H9 (cell line): ENCODE results near the gene MME. TPM values are rescaled to one million over a fixed set of nuclear protein-coding genes. Genes with fewer than 3 reads are reported as not detected.

Source experiments
- DNase-seq: peaks from one replicate; pipeline ENCODE4 v3.0.0-alpha.2; 2017
- H2AFZ ChIP-seq: one replicate; pipeline ENCODE4 v1.6.1; 2013; ENCODE audit warnings: mild to moderate bottlenecking, low read length, control low read depth, moderate library complexity
- H2AK5ac ChIP-seq: 2 replicates; pipeline ENCODE4 v1.6.1; 2013; ENCODE audit warnings: low read length, control low read depth, mixed read lengths; ENCODE audit not compliant: insufficient read length
- H2BK120ac ChIP-seq: one replicate; pipeline ENCODE4 v1.6.1; 2013; ENCODE audit warnings: low read depth, mild to moderate bottlenecking, low read length, control low read depth, inconsistent platforms; ENCODE audit not compliant: poor library complexity, severe bottlenecking
- H2BK12ac ChIP-seq: 2 replicates; pipeline ENCODE4 v1.6.1; 2013; ENCODE audit warnings: low read length, control low read depth, mixed read lengths, low read depth; ENCODE audit not compliant: insufficient read length
- H2BK15ac ChIP-seq: 2 replicates; pipeline ENCODE4 v1.6.1; 2013; ENCODE audit warnings: low read depth, low read length, control low read depth
- H2BK20ac ChIP-seq: one replicate; pipeline ENCODE4 v1.6.1; 2013; ENCODE audit warnings: low read depth, mild to moderate bottlenecking, low read length, control low read depth, inconsistent platforms; ENCODE audit not compliant: poor library complexity, severe bottlenecking
- H2BK5ac ChIP-seq: 2 replicates; pipeline ENCODE4 v1.6.1; 2013; ENCODE audit warnings: low read length, control low read depth, mixed read lengths; ENCODE audit not compliant: insufficient read length
- H3K14ac ChIP-seq: 2 replicates; pipeline ENCODE4 v1.6.1; 2013; ENCODE audit warnings: low read length, control low read depth; ENCODE audit not compliant: insufficient read depth
- H3K18ac ChIP-seq: 2 replicates; pipeline ENCODE4 v1.6.1; 2013; ENCODE audit warnings: low read depth, mild to moderate bottlenecking, mixed read lengths, low read length, control low read depth; ENCODE audit not compliant: insufficient read length
- H3K23ac ChIP-seq: 2 replicates; pipeline ENCODE4 v1.6.1; 2013; ENCODE audit warnings: low read length, control low read depth, mixed read lengths, low read depth; ENCODE audit not compliant: insufficient read length
- H3K23me2 ChIP-seq: 2 replicates; pipeline ENCODE4 v1.6.1; 2013; ENCODE audit warnings: low read depth, mild to moderate bottlenecking, mixed read lengths, low read length, control low read depth; ENCODE audit not compliant: insufficient read length, poor library complexity, severe bottlenecking
- H3K27ac ChIP-seq: 2 replicates; pipeline ENCODE4 v1.5.1; 2013; ENCODE audit warnings: low read length, control low read depth, mixed read lengths, low read depth; ENCODE audit not compliant: insufficient read length
- H3K27me3 ChIP-seq: 2 replicates; pipeline ENCODE4 v1.6.1; 2013; ENCODE audit warnings: low read length, control low read depth, inconsistent platforms; ENCODE audit not compliant: insufficient read depth
- H3K4ac ChIP-seq: 2 replicates; pipeline ENCODE4 v1.6.1; 2013; ENCODE audit warnings: low read depth, mild to moderate bottlenecking, control low read depth, inconsistent platforms, low read length, moderate library complexity
- H3K4me1 ChIP-seq: 2 replicates; pipeline ENCODE4 v1.6.1; 2013; ENCODE audit warnings: low read length, control low read depth, inconsistent platforms; ENCODE audit not compliant: insufficient read depth
- H3K4me2 ChIP-seq: 2 replicates; pipeline ENCODE4 v1.6.1; 2013; ENCODE audit warnings: low read length, control low read depth, mixed read lengths; ENCODE audit not compliant: insufficient read length, insufficient read depth
- H3K56ac ChIP-seq: 2 replicates; pipeline ENCODE4 v1.6.1; 2013; ENCODE audit warnings: low read depth, mild to moderate bottlenecking, mixed read lengths, low read length, control low read depth; ENCODE audit not compliant: insufficient read length
- H3K79me1 ChIP-seq: 2 replicates; pipeline ENCODE4 v1.6.1; 2013; ENCODE audit warnings: low read depth, mild to moderate bottlenecking, moderate library complexity, low read length, control low read depth, inconsistent platforms; ENCODE audit not compliant: insufficient read depth, poor library complexity, severe bottlenecking
- H3K79me2 ChIP-seq: 2 replicates; pipeline ENCODE4 v1.6.1; 2013; ENCODE audit warnings: low read length, control low read depth, inconsistent platforms; ENCODE audit not compliant: insufficient read depth
- H3K9ac ChIP-seq: 2 replicates; pipeline ENCODE4 v1.6.1; 2013; ENCODE audit warnings: low read length, control low read depth, mixed read lengths; ENCODE audit not compliant: insufficient read length; ENCODE audit errors: extremely low read depth
- H3K9me3 ChIP-seq: one replicate; pipeline ENCODE4 v1.6.1; 2013; ENCODE audit warnings: low read depth, low read length, inconsistent platforms; ENCODE audit not compliant: control insufficient read depth
- H3T11ph ChIP-seq: one replicate; pipeline ENCODE4 v1.6.1; 2013; ENCODE audit warnings: mild to moderate bottlenecking, low read length, control low read depth, inconsistent platforms
- H4K20me1 ChIP-seq: one replicate; pipeline ENCODE4 v1.6.1; 2013; ENCODE audit not compliant: control insufficient read depth, insufficient read length, insufficient read depth
- H4K5ac ChIP-seq: 2 replicates; pipeline ENCODE4 v1.6.1; 2013; ENCODE audit warnings: low read depth, mild to moderate bottlenecking, mixed read lengths, low read length, control low read depth; ENCODE audit not compliant: insufficient read length
- H4K8ac ChIP-seq: replicated peaks from 2 replicates; pipeline ENCODE4 v1.6.1; 2013; ENCODE audit warnings: low read length, control low read depth, mixed read lengths, low read depth; ENCODE audit not compliant: insufficient read length
- H4K91ac ChIP-seq: 2 replicates; pipeline ENCODE4 v1.6.1; 2013; ENCODE audit warnings: low read depth, mild to moderate bottlenecking, moderate library complexity, mixed read lengths, low read length, control low read depth; ENCODE audit not compliant: insufficient read length
- H3K27ac Mint-ChIP-seq, 3 experiments: 2 replicates in 2 of 3; 3 replicates in 1 of 3; pipeline ENCODE4 v1.8.0; 2020 to 2021; ENCODE audit warnings: mixed read lengths in 3 of 3, mild to moderate bottlenecking in 1 of 3, moderate library complexity in 1 of 3
- H3K27me3 Mint-ChIP-seq: 2 replicates; pipeline ENCODE4 v1.8.0; 2021; ENCODE audit warnings: low read depth, mild to moderate bottlenecking, moderate library complexity, mixed read lengths
- H3K36me3 Mint-ChIP-seq, 3 experiments: 2 replicates in 2 of 3; 3 replicates in 1 of 3; pipeline ENCODE4 v1.8.0; 2020 to 2021; ENCODE audit warnings: low read depth in 3 of 3, mixed read lengths in 3 of 3; ENCODE audit not compliant: insufficient read depth in 1 of 3
- H3K4me1 Mint-ChIP-seq, 2 experiments: 2 replicates each; pipeline ENCODE4 v1.8.0; 2020; ENCODE audit warnings: mixed read lengths in 2 of 2
- H3K4me3 Mint-ChIP-seq, 2 experiments: 2 replicates in 1 of 2; 3 replicates in 1 of 2; pipeline ENCODE4 v1.8.0; 2020 to 2021; ENCODE audit warnings: mild to moderate bottlenecking in 2 of 2, mixed read lengths in 2 of 2, moderate library complexity in 1 of 2
- H3K9me3 Mint-ChIP-seq, 2 experiments: 2 replicates in 1 of 2; 3 replicates in 1 of 2; pipeline ENCODE4 v1.8.0; 2020; ENCODE audit warnings: mild to moderate bottlenecking in 2 of 2, mixed read lengths in 2 of 2, moderate library complexity in 1 of 2
- WGBS: extraction: QIAGEN DNeasy Blood & Tissue Kit; methylation state at CpG from one replicate; pipeline ENCODE4 v1.1.7; 2013; ENCODE audit warnings: missing lambda C conversion rate, low lambda C conversion rate, mixed read lengths; ENCODE audit not compliant: insufficient read length; ENCODE audit errors: extremely low coverage; 5-methylcytosine and 5-hydroxymethylcytosine counted together
- total RNA-seq: library from RNA; stranded (reverse); gene quantifications from 2 replicates; pipeline ENCODE4 v1.2.1, GENCODE V29; 2021
- TF ChIP-seq, protein P1 (sequence below): fragments of 200-600 bp; sonication (generic); conservative IDR thresholded peaks from 3 replicates; pipeline ENCODE4 v1.8.0; 2021; ENCODE audit warnings: antibody characterized with exemption, mild to moderate bottlenecking

MME gene
- total RNA-seq, 1 experiment from 2014 or later: 16.4 TPM

DNA sequence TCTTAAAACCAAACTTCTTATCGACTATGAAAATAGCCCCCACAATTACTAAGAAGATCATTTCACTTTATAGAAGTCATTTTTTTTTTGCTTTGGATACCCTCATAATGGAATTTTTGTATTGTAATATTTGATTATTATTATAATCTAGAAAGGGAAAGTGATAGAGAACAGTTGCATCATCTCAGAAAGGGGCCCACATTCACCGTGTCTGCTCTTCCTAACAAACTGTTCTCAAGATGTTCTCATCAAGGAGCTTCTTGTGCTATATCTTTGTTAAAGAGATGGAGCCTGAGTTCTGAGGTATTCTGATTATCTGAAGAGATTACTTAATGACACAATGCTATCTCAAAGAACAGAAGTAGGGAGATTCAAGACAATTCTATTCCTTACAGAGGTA, 49.3 kb downstream of the MME start:
- Histone ChIP-seq H3K4ac (no peak overlapping the region), H3K79me2 (no peaks in the 10 kb centered on the region), H3K23ac (no peak overlapping the region), H3K4me1 (no peaks in the 10 kb centered on the region), H4K20me1 (no peaks in the 10 kb centered on the region), H3T11ph (no peak overlapping the region), H3K79me1 (no peaks in the 10 kb centered on the region), H3K9ac (no peak overlapping the region), H3K14ac (no peak overlapping the region), H3K56ac (no peak overlapping the region), H2AFZ (no peak overlapping the region), H3K23me2 (no peaks in the 10 kb centered on the region), H4K8ac (no peak overlapping the region), H3K9me3 (no peaks in the 10 kb centered on the region), H4K5ac (no peak overlapping the region), H2BK20ac (no peak overlapping the region), H4K91ac (no peak overlapping the region), H3K4me2 (no peak overlapping the region), H3K18ac (no peak overlapping the region), H3K27ac (no peak overlapping the region), H2BK5ac (no peak overlapping the region), H2AK5ac (no peak overlapping the region), H2BK15ac (no peak overlapping the region), H2BK120ac (no peak overlapping the region), H3K27me3 (no peaks in the 10 kb centered on the region), H2BK12ac (no peak overlapping the region)
- H3K4me1 Mint-ChIP-seq: peaks cover 4 to 5% of the 10 kb centered on the region in 2 experiments; a peak in 3 of 4 replicates
- no peaks in the 10 kb centered on the region for H3K9me3 Mint-ChIP-seq
- no CpG with 5 or more reads among the region's 2 CpGs for WGBS
- no peak overlapping the region for H3K27ac Mint-ChIP-seq
- DNase-seq: no peak
- TF ChIP-seq, protein P1, sequence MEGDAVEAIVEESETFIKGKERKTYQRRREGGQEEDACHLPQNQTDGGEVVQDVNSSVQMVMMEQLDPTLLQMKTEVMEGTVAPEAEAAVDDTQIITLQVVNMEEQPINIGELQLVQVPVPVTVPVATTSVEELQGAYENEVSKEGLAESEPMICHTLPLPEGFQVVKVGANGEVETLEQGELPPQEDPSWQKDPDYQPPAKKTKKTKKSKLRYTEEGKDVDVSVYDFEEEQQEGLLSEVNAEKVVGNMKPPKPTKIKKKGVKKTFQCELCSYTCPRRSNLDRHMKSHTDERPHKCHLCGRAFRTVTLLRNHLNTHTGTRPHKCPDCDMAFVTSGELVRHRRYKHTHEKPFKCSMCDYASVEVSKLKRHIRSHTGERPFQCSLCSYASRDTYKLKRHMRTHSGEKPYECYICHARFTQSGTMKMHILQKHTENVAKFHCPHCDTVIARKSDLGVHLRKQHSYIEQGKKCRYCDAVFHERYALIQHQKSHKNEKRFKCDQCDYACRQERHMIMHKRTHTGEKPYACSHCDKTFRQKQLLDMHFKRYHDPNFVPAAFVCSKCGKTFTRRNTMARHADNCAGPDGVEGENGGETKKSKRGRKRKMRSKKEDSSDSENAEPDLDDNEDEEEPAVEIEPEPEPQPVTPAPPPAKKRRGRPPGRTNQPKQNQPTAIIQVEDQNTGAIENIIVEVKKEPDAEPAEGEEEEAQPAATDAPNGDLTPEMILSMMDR: no peak
- no peak overlapping the region for H3K4me3 Mint-ChIP-seq
- no peaks in the 10 kb centered on the region; a peak in 1 of 7 replicates for H3K36me3 Mint-ChIP-seq
- no peaks in the 10 kb centered on the region for H3K27me3 Mint-ChIP-seq
